GM18502 (cell line): ENCODE data around the gene CPM.

Experiments used
- ATAC-seq: cut with Tn5 transposase; IDR thresholded peaks from one replicate; pipeline ENCODE4 v1.9.1; 2021; ENCODE audit warnings: mild to moderate bottlenecking; ENCODE audit not compliant: unreplicated experiment, poor library complexity

CPM gene

DNA sequence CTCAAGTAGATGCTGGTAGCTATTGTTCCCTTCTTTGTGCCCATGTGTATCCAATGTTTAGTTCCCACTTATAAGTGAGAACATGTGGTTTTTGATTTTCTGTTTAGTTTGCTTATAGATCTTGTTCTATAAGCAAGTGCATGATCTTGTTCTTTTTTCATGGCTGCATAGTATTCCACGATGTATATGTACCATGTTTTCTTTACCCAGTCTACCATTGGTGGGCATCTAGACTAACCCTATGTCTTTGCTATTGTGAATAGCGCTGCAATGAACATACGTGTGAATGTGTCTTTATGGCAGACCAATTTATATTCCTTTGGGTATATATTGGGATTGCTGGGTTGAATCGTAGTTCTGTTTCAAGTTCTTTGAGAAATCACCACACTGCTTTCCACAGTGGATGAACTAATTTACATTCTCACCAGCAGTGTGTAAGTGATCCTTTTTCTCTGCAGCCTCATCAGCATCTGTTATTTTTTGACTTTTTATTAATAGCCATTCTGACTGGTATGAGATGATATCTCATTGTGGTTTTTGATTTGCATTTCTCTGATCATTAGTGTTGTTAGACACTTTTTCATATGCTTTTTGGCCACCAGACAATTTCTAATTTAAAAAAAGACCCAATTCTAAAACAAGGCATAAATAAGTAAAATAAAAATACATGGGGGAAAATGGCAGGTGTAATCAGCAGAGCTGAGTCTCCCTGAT is 50.6 kb downstream of the CPM start:
- ATAC-seq, result no peak

GRCh38 chr12:68880660-68881325 is 52.2 kb downstream of the CPM start:
- no peak for ATAC-seq

- no peak for ATAC-seq
Observed at GRCh38 chr12:68878846-68879245, 54.1 kb downstream of the CPM start.

GRCh38 chr12:68878283-68878682 is 54.7 kb downstream of the CPM start:
- ATAC-seq, result no peak

GRCh38 chr12:68877583-68877982 is 55.4 kb downstream of the CPM start:
- no peak for ATAC-seq

- no peak for ATAC-seq
Observed at GRCh38 chr12:68876461-68876860, 56.5 kb downstream of the CPM start.

DNA sequence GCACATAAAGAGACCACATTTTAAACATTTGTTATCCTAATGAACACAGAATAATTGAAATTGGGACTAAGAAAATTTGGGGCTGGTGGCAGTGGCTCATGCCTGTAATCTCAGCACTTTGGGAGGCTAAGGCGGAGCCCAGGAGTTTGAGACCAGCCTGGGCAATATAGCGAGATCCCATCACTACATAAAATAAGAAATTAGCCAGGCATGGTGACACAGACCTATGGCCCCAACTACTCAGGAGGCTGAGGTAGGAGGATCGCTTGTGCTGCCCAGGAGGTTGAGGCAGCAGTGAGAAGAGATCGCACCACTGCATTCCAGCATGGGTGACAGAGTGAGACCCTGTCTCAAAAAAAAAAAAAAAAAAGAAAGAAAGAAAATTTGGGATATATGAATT is 59.7 kb downstream of the CPM start:
- no peak for ATAC-seq

GRCh38 chr12:68871921-68872320 is 61.0 kb downstream of the CPM start:
- ATAC-seq, result no peak

- ATAC-seq, result no peak
Observed at GRCh38 chr12:68871396-68871795, 61.6 kb downstream of the CPM start.

DNA sequence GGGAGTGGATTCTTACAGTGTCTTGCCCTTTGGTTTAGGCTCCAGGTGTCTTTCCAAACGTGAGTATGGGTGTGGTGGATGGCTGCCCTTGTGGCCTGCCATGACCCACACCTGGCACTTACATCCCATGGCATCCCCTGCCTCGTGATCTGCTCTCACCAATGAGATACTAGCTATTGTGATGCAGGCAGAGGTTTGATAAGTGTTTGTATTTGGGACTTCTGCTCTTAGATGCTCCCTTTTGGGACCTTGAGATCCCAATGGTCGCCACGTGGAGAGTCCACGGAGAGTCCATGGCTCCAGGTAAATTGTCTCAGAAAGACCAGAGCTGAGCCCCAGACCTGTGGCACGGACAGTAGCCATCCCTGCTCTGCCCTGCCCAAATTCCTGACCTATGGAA is 62.5 kb downstream of the CPM start:
- ATAC-seq, result no peak

GRCh38 chr12:68870011-68870410 is 63.0 kb downstream of the CPM start:
- no peak for ATAC-seq

- ATAC-seq, result no peak
Observed at GRCh38 chr12:68868043-68868790, 64.8 kb downstream of the CPM start.

GRCh38 chr12:68867606-68868005 is 65.4 kb downstream of the CPM start:
- no peak for ATAC-seq

DNA sequence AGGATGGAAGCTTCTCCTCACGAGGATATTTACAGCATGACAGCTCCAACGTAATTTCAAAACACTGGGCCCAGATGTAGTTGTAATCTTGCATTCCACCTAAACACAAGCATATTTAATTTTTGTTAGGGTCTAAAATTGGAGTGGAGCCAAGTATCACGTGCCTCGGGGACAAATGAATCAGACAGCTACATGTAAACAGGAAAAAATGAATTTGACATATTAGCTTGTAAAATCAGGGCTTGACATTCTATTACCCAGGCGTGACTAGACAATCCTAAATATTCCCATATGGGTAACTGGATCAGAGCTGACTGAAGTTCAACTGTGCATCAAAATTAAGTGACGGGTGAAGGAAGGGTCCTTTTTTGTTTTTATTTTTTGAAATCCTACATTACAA is 66.0 kb downstream of the CPM start:
- no peak for ATAC-seq

- ATAC-seq, result no peak
Observed at GRCh38 chr12:68865399-68866164, 67.4 kb downstream of the CPM start.

GRCh38 chr12:68864604-68865003 is 68.4 kb downstream of the CPM start:
- ATAC-seq, result no peak

DNA sequence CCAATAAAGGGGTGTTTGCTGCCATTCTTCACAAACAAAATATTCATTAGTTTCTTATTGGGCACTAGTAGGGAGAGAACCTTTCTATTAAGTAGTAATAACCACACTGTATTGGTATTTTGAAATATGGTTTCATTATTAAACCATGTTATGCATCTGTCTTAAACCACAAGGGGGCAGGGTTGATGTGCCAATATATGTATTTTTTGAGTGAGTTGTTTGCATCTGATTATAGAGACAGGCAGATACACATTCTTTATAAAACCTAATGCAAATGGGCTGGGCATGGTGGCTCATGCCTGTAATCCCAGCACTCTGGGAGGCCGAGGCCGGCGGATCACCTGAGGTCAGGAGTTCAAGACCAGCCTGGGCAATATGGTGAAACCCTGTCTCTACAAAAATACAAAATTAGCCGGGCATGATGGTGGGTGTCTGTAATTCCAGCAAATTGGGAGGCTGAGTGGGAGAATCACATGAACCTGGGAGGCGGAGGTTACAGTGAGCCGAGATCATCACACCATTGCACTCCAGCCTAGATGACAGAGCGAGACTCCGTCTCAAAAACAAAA is 69.0 kb downstream of the CPM start:
- ATAC-seq, result peak; percentile 78

DNA sequence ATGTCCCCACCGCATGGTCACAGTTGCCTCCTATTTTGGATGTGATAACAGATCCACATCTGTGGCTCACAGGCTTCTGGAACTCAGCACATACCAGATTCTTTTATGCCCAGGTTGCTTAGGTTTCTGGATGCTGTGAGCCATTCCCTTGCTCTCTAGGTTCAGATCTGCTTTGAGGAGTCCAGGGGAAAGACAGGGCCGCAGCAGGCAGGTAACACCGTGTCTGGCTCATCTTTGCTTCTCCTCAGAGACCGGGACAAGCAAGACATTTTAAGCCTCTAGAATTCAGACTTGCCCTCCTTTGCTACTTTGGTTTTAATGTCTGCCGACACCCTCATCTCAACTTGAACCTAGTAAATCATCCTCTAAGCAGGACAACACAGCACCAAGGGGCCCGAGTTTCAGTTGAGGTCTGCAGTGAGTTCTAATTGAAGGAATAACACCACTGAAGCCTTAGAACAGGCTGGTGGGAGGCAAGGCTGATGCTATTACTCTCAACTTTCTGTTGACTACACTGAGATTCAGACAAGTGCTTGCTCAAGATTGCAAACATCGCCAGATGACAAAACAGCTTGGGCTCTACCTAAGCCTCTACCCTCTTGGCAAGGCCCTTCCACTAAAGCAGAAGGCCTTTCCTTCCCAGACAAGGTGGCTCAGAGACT is 69.7 kb downstream of the CPM start:
- ATAC-seq, result no peak

DNA sequence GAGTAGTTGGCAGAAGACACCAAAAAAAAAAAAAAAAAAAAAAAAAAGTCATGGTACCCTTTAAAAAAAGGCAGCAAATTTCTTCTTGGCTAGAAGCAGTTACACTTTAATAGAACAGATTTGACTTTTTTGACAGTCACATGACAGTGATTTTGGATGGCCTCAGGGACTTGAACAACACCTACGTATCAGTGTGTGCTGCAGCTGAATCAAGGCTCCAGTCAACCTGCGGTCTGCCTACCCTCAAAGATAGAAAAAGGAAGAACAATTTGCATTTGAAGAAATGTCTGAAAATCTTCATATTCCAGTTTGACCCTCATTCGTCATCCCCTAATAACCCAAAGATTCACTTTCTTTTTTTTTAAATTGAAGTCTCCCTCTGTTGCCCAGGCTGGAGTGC is 71.1 kb downstream of the CPM start:
- ATAC-seq, result peak; percentile 63

GRCh38 chr12:68856510-68856909 is 76.5 kb downstream of the CPM start:
- ATAC-seq, result no peak
